Measurements from ENCODE around the gene RAB35. TPM values are rescaled to one million over a fixed set of nuclear protein-coding genes. Genes with fewer than 3 reads are reported as not detected.
A peak's percentile ranks its signal among the peaks of the same experiment; 100 is the strongest.

Gene RAB35
- total RNA-seq, 4 donors from 2014 or later = 12.3 to 30.7 (median 16.9) TPM

GRCh38 chr12:120132054-120132836 is 15.7 kb upstream of the RAB35 start:
- peaks cover 0 to 99% of the 10 kb centered on the region in 2 donors for H3K36me3 ChIP-seq
- no peak overlapping the region for H3K4me3 ChIP-seq
- no peaks in the 10 kb centered on the region for H3K4me1 ChIP-seq
- DNase-seq = no peak
- no peaks in the 10 kb centered on the region for H3K27me3 ChIP-seq
- no peak overlapping the region for H3K27ac ChIP-seq
- no peaks in the 10 kb centered on the region for H3K9me3 ChIP-seq
- TF ChIP-seq POLR2A (IDR thresholded peaks at IDR 0.05) (no peak), CTCF (IDR thresholded peaks at IDR 0.05 in 4 of 5, conservative IDR thresholded peaks at IDR 0.05 in 1 of 5) (no peak)
- intact Hi-C loops (cut with DNase I; ENCODE audit: low total_unique reads) = no loop called here
- in situ Hi-C loops (cut with MboI; ENCODE audit: low sequenced_read_pairs in 4 of 4) = no loop called here
- ATAC-seq = no peak

- Histone ChIP-seq H3K9me3 (no peaks in the 10 kb centered on the region), H3K27ac (no peak overlapping the region), H3K4me1 (peaks cover 8 to 10% of the 10 kb centered on the region in 2 donors), H3K27me3 (no peaks in the 10 kb centered on the region), H3K4me3 (no peak overlapping the region), H3K36me3 (peaks cover 0 to 94% of the 10 kb centered on the region in 2 donors)
- DNase-seq (no peak), ATAC-seq (no peak)
- TF ChIP-seq CTCF (IDR thresholded peaks at IDR 0.05 in 4 of 5, conservative IDR thresholded peaks at IDR 0.05 in 1 of 5) = no peak
- no peak for TF ChIP-seq POLR2A (IDR thresholded peaks at IDR 0.05)
- intact Hi-C loops (cut with DNase I; ENCODE audit: low total_unique reads) = no loop called here
- in situ Hi-C loops (cut with MboI; ENCODE audit: low sequenced_read_pairs in 4 of 4) = no loop called here
These were observed 14.6 kb upstream of the RAB35 start for GRCh38 chr12:120131116-120131515.

GRCh38 chr12:120130011-120130410 is 13.5 kb upstream of the RAB35 start:
- in situ Hi-C loops (cut with MboI; ENCODE audit: low sequenced_read_pairs in 4 of 4) = no loop called here
- intact Hi-C loops (cut with DNase I; ENCODE audit: low total_unique reads) = no loop called here
- no peak overlapping the region for H3K27ac ChIP-seq
- ATAC-seq (no peak), DNase-seq (no peak)
- no peak for TF ChIP-seq CTCF (IDR thresholded peaks at IDR 0.05 in 4 of 5, conservative IDR thresholded peaks at IDR 0.05 in 1 of 5)
- TF ChIP-seq POLR2A (IDR thresholded peaks at IDR 0.05) = no peak
- H3K4me1 ChIP-seq = peaks cover 10 to 12% of the 10 kb centered on the region in 2 donors
- no peak overlapping the region for H3K4me3 ChIP-seq
- H3K27me3 ChIP-seq = no peaks in the 10 kb centered on the region
- H3K36me3 ChIP-seq = peaks cover 0 to 83% of the 10 kb centered on the region in 2 donors
- no peaks in the 10 kb centered on the region for H3K9me3 ChIP-seq

GRCh38 chr12:120126635-120127005 is 10.1 kb upstream of the RAB35 start:
- H3K9me3 ChIP-seq = no peaks in the 10 kb centered on the region
- TF ChIP-seq POLR2A (IDR thresholded peaks at IDR 0.05) = no peak
- no peak for TF ChIP-seq CTCF (IDR thresholded peaks at IDR 0.05 in 4 of 5, conservative IDR thresholded peaks at IDR 0.05 in 1 of 5)
- peak; percentile 15 to 43 for ATAC-seq
- intact Hi-C loops (cut with DNase I; ENCODE audit: low total_unique reads) (no loop called here), in situ Hi-C loops (cut with MboI; ENCODE audit: low sequenced_read_pairs in 4 of 4) (no loop called here)
- H3K27ac ChIP-seq = peak overlapping the region; percentile 52 to 60 (median 56)
- H3K4me1 ChIP-seq = peaks cover 10 to 12% of the 10 kb centered on the region in 2 donors
- H3K4me3 ChIP-seq = no peak overlapping the region
- no peak for DNase-seq
- peaks cover 0 to 49% of the 10 kb centered on the region in 2 donors for H3K36me3 ChIP-seq
- no peaks in the 10 kb centered on the region for H3K27me3 ChIP-seq

All from gastrocnemius medialis (tissue), 4 donors.